GM23338 (cell line): ENCODE measurements around the gene PRIMPOL. TPM values are rescaled to one million over a fixed set of nuclear protein-coding genes. Genes with fewer than 3 reads are reported as not detected.

Experiments
- ATAC-seq: fragments of 200-7000 bp; cut with Tn5 transposase; 3 replicates; pipeline ENCODE4 v1.9.1; 2020
- DNase-seq: peaks from one replicate; pipeline ENCODE4 v3.0.0-alpha.2; 2015; ENCODE audit warnings: low spot score
- H2AFZ ChIP-seq: fragments of 200-600 bp; sonication (generic); 2 replicates; pipeline ENCODE4 v1.8.0; 2016; ENCODE audit warnings: antibody characterized with exemption, mild to moderate bottlenecking, moderate library complexity
- H3F3A ChIP-seq: fragments of 200-600 bp; sonication (generic); replicated peaks from 2 replicates; pipeline ENCODE4 v1.8.0; 2017; ENCODE audit warnings: antibody characterized with exemption, mixed run types, low read depth
- H3K27ac ChIP-seq: fragments of 200-600 bp; sonication (generic); 2 replicates; pipeline ENCODE4 v1.6.1; 2016; ENCODE audit warnings: low read depth
- H3K27me3 ChIP-seq: fragments of 200-600 bp; sonication (generic); 2 replicates; pipeline ENCODE4 v1.8.0; 2016; ENCODE audit warnings: mild to moderate bottlenecking, mixed run types, moderate library complexity; ENCODE audit not compliant: insufficient read depth
- H3K36me3 ChIP-seq: fragments of 200-600 bp; sonication (generic); 2 replicates; pipeline ENCODE4 v1.8.0; 2016; ENCODE audit warnings: mild to moderate bottlenecking; ENCODE audit not compliant: insufficient read depth
- H3K4me1 ChIP-seq: fragments of 200-600 bp; sonication (generic); 2 replicates; pipeline ENCODE4 v1.8.0; 2016; ENCODE audit warnings: mild to moderate bottlenecking, moderate library complexity; ENCODE audit not compliant: insufficient read depth
- H3K4me2 ChIP-seq: fragments of 200-600 bp; sonication (generic); 2 replicates; pipeline ENCODE4 v1.7.1; 2017; ENCODE audit warnings: mixed run types
- H3K4me3 ChIP-seq: fragments of 200-600 bp; sonication (generic); 2 replicates; pipeline ENCODE4 v1.6.1; 2016; ENCODE audit warnings: mixed run types
- H3K79me2 ChIP-seq: fragments of 200-600 bp; sonication (generic); replicated peaks from 2 replicates; pipeline ENCODE4 v1.8.0; 2017; ENCODE audit warnings: mild to moderate bottlenecking; ENCODE audit not compliant: insufficient read depth
- H3K9me2 ChIP-seq: fragments of 200-600 bp; sonication (generic); 2 replicates; pipeline ENCODE4 v1.8.0; 2017; ENCODE audit not compliant: insufficient read depth
- H4K20me1 ChIP-seq: fragments of 200-600 bp; sonication (generic); replicated peaks from 2 replicates; pipeline ENCODE4 v1.8.0; 2017; ENCODE audit warnings: mild to moderate bottlenecking; ENCODE audit not compliant: insufficient read depth
- H3K27ac Mint-ChIP-seq: 2 replicates; pipeline ENCODE4 v1.8.0; 2020; ENCODE audit warnings: inconsistent platforms, mild to moderate bottlenecking, moderate library complexity, mixed read lengths
- H3K27me3 Mint-ChIP-seq: 3 replicates; pipeline ENCODE4 v1.8.0; 2022; ENCODE audit warnings: low read depth, mild to moderate bottlenecking, moderate library complexity, mixed read lengths, inconsistent platforms; ENCODE audit not compliant: insufficient read depth, poor library complexity
- H3K36me3 Mint-ChIP-seq: 3 replicates; pipeline ENCODE4 v1.8.0; 2021; ENCODE audit warnings: low read depth, mild to moderate bottlenecking, inconsistent platforms, moderate library complexity, mixed read lengths
- H3K4me1 Mint-ChIP-seq: 3 replicates; pipeline ENCODE4 v1.8.0; 2020; ENCODE audit warnings: mild to moderate bottlenecking, inconsistent platforms, mixed read lengths
- H3K4me3 Mint-ChIP-seq: 3 replicates; pipeline ENCODE4 v1.8.0; 2021; ENCODE audit warnings: moderate library complexity, mild to moderate bottlenecking, inconsistent platforms, mixed read lengths
- H3K9me3 Mint-ChIP-seq: 3 replicates; pipeline ENCODE4 v1.8.0; 2020; ENCODE audit warnings: moderate library complexity, mild to moderate bottlenecking, inconsistent platforms, mixed read lengths
- CREB1 ChIP-seq: fragments of 250-450 bp; sonication (Bioruptor Pico); IDR thresholded peaks from 2 replicates; pipeline ENCODE4 v1.5.0; 2020; ENCODE audit warnings: low read depth, mild to moderate bottlenecking, moderate library complexity
- CTCF ChIP-seq, 2 experiments: fragments of 200-600 bp in 1 of 2; sonication (generic) in 1 of 2; conservative IDR thresholded peaks; 2 replicates each; pipeline versions ENCODE4 v1.5.1 to v1.6.1; 2016 to 2017; ENCODE audit warnings: antibody characterized with exemption in 2 of 2, low read depth in 2 of 2, mild to moderate bottlenecking in 2 of 2, moderate library complexity in 1 of 2
- ETS1 ChIP-seq: IDR thresholded peaks from 2 replicates; pipeline ENCODE4 v1.6.1; 2016; ENCODE audit warnings: antibody characterized with exemption
- EZH2 ChIP-seq: fragments of 200-600 bp; sonication (generic); IDR thresholded peaks from one replicate; pipeline ENCODE4 v1.8.0; 2017; ENCODE audit warnings: antibody characterized with exemption, mild to moderate bottlenecking, low read depth; ENCODE audit not compliant: unreplicated experiment
- EZH2phosphoT487 ChIP-seq: fragments of 200-600 bp; sonication (generic); IDR thresholded peaks from one replicate; pipeline ENCODE4 v1.8.1; 2018; ENCODE audit warnings: antibody characterized with exemption; ENCODE audit not compliant: unreplicated experiment
- NANOG ChIP-seq: IDR thresholded peaks from 2 replicates; pipeline ENCODE4 v1.6.1; 2016; ENCODE audit warnings: antibody characterized with exemption, borderline replicate concordance
- STAT1 ChIP-seq: IDR thresholded peaks from one replicate; pipeline ENCODE4 v1.6.1; 2016; ENCODE audit warnings: antibody characterized with exemption; ENCODE audit not compliant: unreplicated experiment
- polyA plus RNA-seq: library from polyadenylated mRNA; unstranded; fragments of >200 nt; fragmentation: Nextera tagmentation; extraction: Ambion mirVana; gene quantifications from 2 replicates; pipeline ENCODE4 v1.2.1, GENCODE V29; 2016
- total RNA-seq: library from RNA; depleted of rRNA; stranded (reverse); fragments of >200 nt; shearing (Covaris generic); gene quantifications from 2 replicates; pipeline ENCODE4 v1.2.3, GENCODE V29; 2014

PRIMPOL gene
- total and polyA plus RNA-seq, 2 experiments from 2014 or later: 3.5 to 9.6 TPM

- Mint-ChIP-seq H3K9me3 (no peaks in the 10 kb centered on the region), H3K27ac (no peak overlapping the region), H3K36me3 (peaks cover 80% of the 10 kb centered on the region), H3K4me3 (no peak overlapping the region), H3K4me1 (peaks cover 25% of the 10 kb centered on the region), H3K27me3 (peaks cover 5% of the 10 kb centered on the region)
- H3K4me2 ChIP-seq: no peak overlapping the region
- H2AFZ ChIP-seq: no peak overlapping the region
- H4K20me1 ChIP-seq: peaks cover 57% of the 10 kb centered on the region
- H3K4me1 ChIP-seq: peaks cover 12% of the 10 kb centered on the region
- H3K9me2 ChIP-seq: no peaks in the 10 kb centered on the region
- peaks cover 48% of the 10 kb centered on the region for H3K36me3 ChIP-seq
- TF ChIP-seq EZH2phosphoT487 (no peak), STAT1 (no peak), EZH2 (no peak), CTCF (conservative IDR thresholded peaks at IDR 0.05; ENCODE audit: low read depth in 2 of 2) (no peak)
- no peak overlapping the region for H3K27ac ChIP-seq
- H3K4me3 ChIP-seq: no peak overlapping the region
- H3K79me2 ChIP-seq: peaks cover 100% of the 10 kb centered on the region
- H3K27me3 ChIP-seq: no peaks in the 10 kb centered on the region
- no peak for ATAC-seq
- peaks cover 2% of the 10 kb centered on the region; the same call in 1 of the 2 replicates for H3F3A ChIP-seq
- DNase-seq: no peak
These were observed 79.3 kb downstream of the PRIMPOL start for GRCh38 chr4:184728858-184729257.

DNA sequence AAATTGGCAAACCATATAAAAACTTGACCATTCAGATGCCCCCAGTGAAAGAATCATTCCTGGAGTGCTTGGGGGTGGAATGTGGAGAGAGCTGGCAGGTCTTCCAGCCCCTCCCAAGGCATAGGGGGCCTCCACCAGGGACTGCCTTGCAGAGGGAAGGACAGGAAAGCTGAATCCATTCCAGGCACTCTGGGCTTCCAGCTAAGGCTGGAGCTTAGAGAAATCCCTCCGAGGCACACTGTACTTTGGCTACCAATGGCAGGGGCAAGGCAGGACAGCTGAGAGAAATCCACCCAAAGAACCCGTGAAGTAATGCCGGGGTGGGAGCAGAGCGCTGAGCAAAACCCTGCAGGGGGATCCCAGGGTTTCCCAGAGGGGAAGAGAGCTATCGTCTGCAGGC lies 80.4 kb downstream of the PRIMPOL start:
- H3K9me3 Mint-ChIP-seq: no peaks in the 10 kb centered on the region
- peaks cover 5% of the 10 kb centered on the region for H3K27me3 Mint-ChIP-seq
- no peak overlapping the region for H2AFZ ChIP-seq
- H3K27ac Mint-ChIP-seq: no peak overlapping the region
- peaks cover 37% of the 10 kb centered on the region for H3K36me3 ChIP-seq
- peaks cover 18% of the 10 kb centered on the region for H3K4me1 ChIP-seq
- DNase-seq: no peak
- H3K4me2 ChIP-seq: no peak overlapping the region
- no peak overlapping the region for H3K4me3 Mint-ChIP-seq
- peaks cover 69% of the 10 kb centered on the region for H3K36me3 Mint-ChIP-seq
- peaks cover 2% of the 10 kb centered on the region; the same call in 1 of the 2 replicates for H3F3A ChIP-seq
- no peak overlapping the region for H3K27ac ChIP-seq
- TF ChIP-seq CREB1 (CRISPR knock-in tag) (no peak), EZH2phosphoT487 (no peak), NANOG (no peak), CTCF (conservative IDR thresholded peaks at IDR 0.05; ENCODE audit: low read depth in 2 of 2) (no peak), ETS1 (no peak)
- peaks cover 29% of the 10 kb centered on the region for H3K4me1 Mint-ChIP-seq
- ATAC-seq: no peak
- no peaks in the 10 kb centered on the region for H3K27me3 ChIP-seq
- H4K20me1 ChIP-seq: peaks cover 50% of the 10 kb centered on the region
- no peaks in the 10 kb centered on the region for H3K9me2 ChIP-seq
- H3K4me3 ChIP-seq: no peak overlapping the region
- peaks cover 89% of the 10 kb centered on the region for H3K79me2 ChIP-seq
